Caco-2 (cell line): Measurements from ENCODE around the gene GNPTAB. TPM values are rescaled to one million over a fixed set of nuclear protein-coding genes. Genes with fewer than 3 reads are reported as not detected.

Source experiments
- BruUV-seq: library from RNA; stranded (reverse); fragments of 400-500 nt; replicated peaks from 2 replicates; lab custom pipeline; 2021; lab: Mats Ljungman, UMichigan
- CTCF ChIA-PET: fragments of 300-600 bp; sonication (Branson Sonifier 250); formaldehyde crosslinking; loops from one replicate; lab custom pipeline; 2022; ENCODE audit warnings: antibody characterized with exemption; lab: Charles Lee
- POLR2A ChIA-PET: fragments of 300-600 bp; sonication (Branson Sonifier 250); formaldehyde crosslinking; loops from one replicate; lab custom pipeline; 2022; ENCODE audit warnings: antibody characterized with exemption; lab: Charles Lee
- DNase-seq, 2 experiments: peaks; one replicate each; pipeline versions ENCODE4 v3.0.0 to v3.0.0-alpha.2; 2020 to 2022
- H3K27me3 ChIP-seq: replicated peaks from 2 replicates; pipeline ENCODE4 v1.6.0; 2011; ENCODE audit warnings: low read length; ENCODE audit not compliant: control insufficient read depth, insufficient read depth
- H3K36me3 ChIP-seq: 2 replicates; pipeline ENCODE4 v1.5.1; 2011; ENCODE audit warnings: low read length; ENCODE audit not compliant: control insufficient read depth, insufficient read depth
- H3K4me1 ChIP-seq: fragments of 250-450 bp; sonication (Bioruptor Pico); 2 replicates; pipeline ENCODE4 v1.5.1; 2020; ENCODE audit warnings: mild to moderate bottlenecking
- H3K4me3 ChIP-seq: 2 replicates; pipeline ENCODE4 v1.5.1; 2011; ENCODE audit warnings: low read depth, mild to moderate bottlenecking, control low read depth, low read length
- H3K9me3 ChIP-seq: fragments of 250-450 bp; sonication (Bioruptor Pico); 2 replicates; pipeline ENCODE4 v1.5.1; 2020; ENCODE audit warnings: mild to moderate bottlenecking, moderate library complexity
- H3K27ac Mint-ChIP-seq: one replicate; pipeline ENCODE4 v1.8.0; 2022; ENCODE audit warnings: mixed read lengths; ENCODE audit not compliant: unreplicated experiment
- H3K27me3 Mint-ChIP-seq: one replicate; pipeline ENCODE4 v1.8.0; 2022; ENCODE audit warnings: mixed read lengths; ENCODE audit not compliant: insufficient read depth, unreplicated experiment
- H3K36me3 Mint-ChIP-seq: one replicate; pipeline ENCODE4 v1.8.0; 2022; ENCODE audit warnings: mild to moderate bottlenecking, mixed read lengths; ENCODE audit not compliant: insufficient read depth, unreplicated experiment
- H3K4me1 Mint-ChIP-seq: one replicate; pipeline ENCODE4 v1.8.0; 2022; ENCODE audit warnings: low read depth, mixed read lengths; ENCODE audit not compliant: unreplicated experiment
- H3K4me3 Mint-ChIP-seq: one replicate; pipeline ENCODE4 v1.8.0; 2022; ENCODE audit warnings: mild to moderate bottlenecking, moderate library complexity, mixed read lengths; ENCODE audit not compliant: unreplicated experiment
- H3K9me3 Mint-ChIP-seq: one replicate; pipeline ENCODE4 v1.8.0; 2022; ENCODE audit warnings: mixed read lengths; ENCODE audit not compliant: unreplicated experiment
- intact Hi-C: fragments of 100-400 bp; cut with micrococcal nuclease; formaldehyde crosslinking; loops from one replicate; pipeline ENCODE4 v1.10.0; 2022; ENCODE audit not compliant: unreplicated experiment
- total RNA-seq: library from RNA; stranded (reverse); gene quantifications from 2 replicates; pipeline ENCODE4 v1.2.3, GENCODE V29; 2022
- TF ChIP-seq, protein P1 (sequence below), 2 experiments: fragments of 200-600 bp in 1 of 2; IDR thresholded peaks; 1 replicate in 1 of 2; 2 replicates in 1 of 2; pipeline versions ENCODE4 v1.5.1 to v1.8.0; 2011 to 2022; ENCODE audit warnings: antibody characterized with exemption in 1 of 2, control low read depth in 1 of 2, inconsistent platforms in 1 of 2, low read depth in 1 of 2, low read length in 1 of 2, mild to moderate bottlenecking in 1 of 2, moderate library complexity in 1 of 2; ENCODE audit not compliant: insufficient read depth in 1 of 2, severe bottlenecking in 1 of 2, unreplicated experiment in 1 of 2

GNPTAB gene
- total RNA-seq, 1 experiment from 2014 or later, result 39.1 TPM

DNA sequence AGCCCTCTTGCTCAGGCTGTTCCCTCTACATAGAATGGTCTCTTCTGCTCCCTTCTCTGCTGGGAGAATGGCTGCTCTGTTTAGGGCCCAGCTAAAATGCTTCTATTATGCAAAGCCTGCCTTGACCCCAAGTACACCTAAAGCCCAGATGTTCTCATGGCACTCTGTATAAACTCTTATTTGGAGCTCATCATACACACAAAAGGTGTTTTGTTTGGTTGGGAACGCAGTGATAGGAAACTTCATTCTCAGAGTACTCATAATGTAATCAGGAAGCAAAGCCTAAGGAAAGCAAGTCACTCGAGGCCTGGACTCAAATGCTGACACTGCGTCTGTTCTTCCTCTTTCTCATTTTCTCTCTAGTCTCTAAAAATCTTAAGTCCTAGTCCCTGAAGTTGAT lies 53.3 kb downstream of the GNPTAB start:
- no peak for DNase-seq
- POLR2A ChIA-PET, result no interaction called here
- H3K27me3 ChIP-seq, result no peaks in the 10 kb centered on the region
- H3K36me3 ChIP-seq, result no peaks in the 10 kb centered on the region
- H3K9me3 ChIP-seq, result no peaks in the 10 kb centered on the region
- BruUV-seq, result no TSS peak
- Mint-ChIP-seq H3K27me3 (no peaks in the 10 kb centered on the region), H3K9me3 (no peaks in the 10 kb centered on the region), H3K4me1 (peaks cover 7% of the 10 kb centered on the region), H3K27ac (no peak overlapping the region), H3K36me3 (peaks cover 9% of the 10 kb centered on the region), H3K4me3 (no peak overlapping the region)
- intact Hi-C loops, result no loop called here
- peaks cover 4% of the 10 kb centered on the region; the same call in 1 of the 2 replicates for H3K4me1 ChIP-seq
- H3K4me3 ChIP-seq, result no peak overlapping the region
- CTCF ChIA-PET, result no interaction called here
- TF ChIP-seq, protein P1, sequence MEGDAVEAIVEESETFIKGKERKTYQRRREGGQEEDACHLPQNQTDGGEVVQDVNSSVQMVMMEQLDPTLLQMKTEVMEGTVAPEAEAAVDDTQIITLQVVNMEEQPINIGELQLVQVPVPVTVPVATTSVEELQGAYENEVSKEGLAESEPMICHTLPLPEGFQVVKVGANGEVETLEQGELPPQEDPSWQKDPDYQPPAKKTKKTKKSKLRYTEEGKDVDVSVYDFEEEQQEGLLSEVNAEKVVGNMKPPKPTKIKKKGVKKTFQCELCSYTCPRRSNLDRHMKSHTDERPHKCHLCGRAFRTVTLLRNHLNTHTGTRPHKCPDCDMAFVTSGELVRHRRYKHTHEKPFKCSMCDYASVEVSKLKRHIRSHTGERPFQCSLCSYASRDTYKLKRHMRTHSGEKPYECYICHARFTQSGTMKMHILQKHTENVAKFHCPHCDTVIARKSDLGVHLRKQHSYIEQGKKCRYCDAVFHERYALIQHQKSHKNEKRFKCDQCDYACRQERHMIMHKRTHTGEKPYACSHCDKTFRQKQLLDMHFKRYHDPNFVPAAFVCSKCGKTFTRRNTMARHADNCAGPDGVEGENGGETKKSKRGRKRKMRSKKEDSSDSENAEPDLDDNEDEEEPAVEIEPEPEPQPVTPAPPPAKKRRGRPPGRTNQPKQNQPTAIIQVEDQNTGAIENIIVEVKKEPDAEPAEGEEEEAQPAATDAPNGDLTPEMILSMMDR (IDR thresholded peaks at IDR 0.05; ENCODE audit: insufficient read depth in 1 of 2, low read depth in 1 of 2, low read length in 1 of 2, severe bottlenecking in 1 of 2, unreplicated experiment in 1 of 2), result no peak

DNA sequence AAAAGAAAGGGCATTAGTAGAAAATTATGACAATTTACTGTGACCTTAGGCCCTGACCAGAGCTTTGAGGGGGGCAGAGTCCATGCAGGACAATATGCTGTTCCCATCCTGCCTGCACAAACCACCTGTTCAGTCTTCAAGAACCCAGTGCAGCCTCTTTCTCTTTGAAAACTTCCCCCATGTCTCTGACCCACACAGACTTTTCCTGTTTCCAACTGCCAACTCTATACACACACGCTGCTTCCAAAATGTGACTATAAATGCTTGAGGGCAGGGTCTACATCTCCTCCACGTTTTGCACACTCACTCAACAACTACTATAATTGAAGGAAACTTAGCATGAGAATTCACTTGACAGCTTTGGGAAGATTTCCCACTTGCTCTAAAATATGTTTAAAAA lies 54.9 kb downstream of the GNPTAB start:
- peaks cover 7% of the 10 kb centered on the region for H3K4me1 Mint-ChIP-seq
- BruUV-seq, result no TSS peak
- no peaks in the 10 kb centered on the region for H3K9me3 Mint-ChIP-seq
- intact Hi-C loops, result no loop called here
- TF ChIP-seq, protein P1 (IDR thresholded peaks at IDR 0.05; ENCODE audit: insufficient read depth in 1 of 2, low read depth in 1 of 2, low read length in 1 of 2, severe bottlenecking in 1 of 2, unreplicated experiment in 1 of 2), result no peak
- ChIA-PET POLR2A (no interaction called here), CTCF (interaction anchor here (1.4 kb wide), 1 partner anchor 55 kb away, joined by 5 read pairs; the partner anchor contains the start of gene GNPTAB)
- Histone ChIP-seq H3K4me1 (peaks cover 4% of the 10 kb centered on the region; the same call in 1 of the 2 replicates), H3K36me3 (no peaks in the 10 kb centered on the region), H3K9me3 (no peaks in the 10 kb centered on the region), H3K4me3 (no peak overlapping the region), H3K27me3 (no peaks in the 10 kb centered on the region)
- no peak overlapping the region for H3K27ac Mint-ChIP-seq
- no peak for DNase-seq
- no peak overlapping the region for H3K4me3 Mint-ChIP-seq
- H3K27me3 Mint-ChIP-seq, result no peaks in the 10 kb centered on the region
- H3K36me3 Mint-ChIP-seq, result peaks cover 9% of the 10 kb centered on the region

DNA sequence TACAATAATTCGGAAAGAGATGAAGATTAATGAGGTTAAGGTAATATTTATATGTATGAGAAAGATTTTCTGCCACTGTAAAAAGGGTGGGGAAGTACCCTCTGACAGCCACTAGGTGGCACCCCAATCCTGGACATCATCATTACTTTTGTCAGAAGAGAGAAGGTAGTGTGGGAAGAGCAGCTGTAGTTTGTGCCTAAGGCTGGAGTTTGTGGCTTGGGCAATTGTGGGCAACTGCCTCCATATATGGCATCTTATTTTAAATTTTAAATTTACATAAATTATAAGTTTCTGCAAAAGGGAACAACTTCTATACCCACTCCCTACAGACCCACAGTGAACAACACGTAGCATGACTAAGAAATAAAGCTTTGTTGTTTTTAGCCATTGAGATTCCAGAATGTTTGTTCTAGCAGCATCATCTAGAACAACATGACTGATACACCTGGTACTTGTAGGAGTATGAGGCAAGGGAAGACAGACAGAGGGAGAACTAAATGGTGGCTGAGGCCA lies 57.1 kb downstream of the GNPTAB start:
- BruUV-seq, result no TSS peak
- Mint-ChIP-seq H3K27me3 (no peaks in the 10 kb centered on the region), H3K4me1 (peaks cover 7% of the 10 kb centered on the region), H3K36me3 (peaks cover 20% of the 10 kb centered on the region), H3K9me3 (no peaks in the 10 kb centered on the region), H3K27ac (no peak overlapping the region), H3K4me3 (no peak overlapping the region)
- H3K27me3 ChIP-seq, result no peaks in the 10 kb centered on the region
- peak; percentile 53 to 65 for DNase-seq
- TF ChIP-seq, protein P1 (IDR thresholded peaks at IDR 0.05; ENCODE audit: insufficient read depth in 1 of 2, low read depth in 1 of 2, low read length in 1 of 2, severe bottlenecking in 1 of 2, unreplicated experiment in 1 of 2), result peak; percentile 84 to 91
- H3K36me3 ChIP-seq, result no peaks in the 10 kb centered on the region
- no peaks in the 10 kb centered on the region for H3K4me1 ChIP-seq
- H3K9me3 ChIP-seq, result no peaks in the 10 kb centered on the region
- CTCF ChIA-PET, result interaction anchor here (0.5 to 2.7 kb wide), 11 partner anchors 19 to 1037 kb away, joined by 3 to 34 read pairs (median 3); partner anchors contain the start of gene GNPTAB
- POLR2A ChIA-PET, result no interaction called here
- no peak overlapping the region for H3K4me3 ChIP-seq
- intact Hi-C loops, result loop anchor here (1.0 to 5.0 kb wide), 4 partner anchors 58 to 359 kb away; no protein-coding TSS in a partner anchor
